Stimulated activated CD4-positive, alpha-beta T cell treated with anti-CD3 and anti-CD28 coated beads, TNF-alpha, amount 100 ng/mL, for 4 hours (primary cell): ENCODE results near the gene SPTLC1.
A peak's percentile ranks its signal among the peaks of the same experiment; 100 is the strongest.
"Not testable (repeated sequence)": the region's sequence is repeated elsewhere in the genome, so short reads cannot be mapped to it uniquely, and the experiment has no call there.

ENCODE experiments used
- DNase-seq, 3 experiments: peaks; one replicate each; pipeline ENCODE4 v3.0.0-alpha.2; 2020; ENCODE audit warnings: low read depth in 3 of 3

The SPTLC1 gene, protein sequence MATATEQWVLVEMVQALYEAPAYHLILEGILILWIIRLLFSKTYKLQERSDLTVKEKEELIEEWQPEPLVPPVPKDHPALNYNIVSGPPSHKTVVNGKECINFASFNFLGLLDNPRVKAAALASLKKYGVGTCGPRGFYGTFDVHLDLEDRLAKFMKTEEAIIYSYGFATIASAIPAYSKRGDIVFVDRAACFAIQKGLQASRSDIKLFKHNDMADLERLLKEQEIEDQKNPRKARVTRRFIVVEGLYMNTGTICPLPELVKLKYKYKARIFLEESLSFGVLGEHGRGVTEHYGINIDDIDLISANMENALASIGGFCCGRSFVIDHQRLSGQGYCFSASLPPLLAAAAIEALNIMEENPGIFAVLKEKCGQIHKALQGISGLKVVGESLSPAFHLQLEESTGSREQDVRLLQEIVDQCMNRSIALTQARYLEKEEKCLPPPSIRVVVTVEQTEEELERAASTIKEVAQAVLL

DNA sequence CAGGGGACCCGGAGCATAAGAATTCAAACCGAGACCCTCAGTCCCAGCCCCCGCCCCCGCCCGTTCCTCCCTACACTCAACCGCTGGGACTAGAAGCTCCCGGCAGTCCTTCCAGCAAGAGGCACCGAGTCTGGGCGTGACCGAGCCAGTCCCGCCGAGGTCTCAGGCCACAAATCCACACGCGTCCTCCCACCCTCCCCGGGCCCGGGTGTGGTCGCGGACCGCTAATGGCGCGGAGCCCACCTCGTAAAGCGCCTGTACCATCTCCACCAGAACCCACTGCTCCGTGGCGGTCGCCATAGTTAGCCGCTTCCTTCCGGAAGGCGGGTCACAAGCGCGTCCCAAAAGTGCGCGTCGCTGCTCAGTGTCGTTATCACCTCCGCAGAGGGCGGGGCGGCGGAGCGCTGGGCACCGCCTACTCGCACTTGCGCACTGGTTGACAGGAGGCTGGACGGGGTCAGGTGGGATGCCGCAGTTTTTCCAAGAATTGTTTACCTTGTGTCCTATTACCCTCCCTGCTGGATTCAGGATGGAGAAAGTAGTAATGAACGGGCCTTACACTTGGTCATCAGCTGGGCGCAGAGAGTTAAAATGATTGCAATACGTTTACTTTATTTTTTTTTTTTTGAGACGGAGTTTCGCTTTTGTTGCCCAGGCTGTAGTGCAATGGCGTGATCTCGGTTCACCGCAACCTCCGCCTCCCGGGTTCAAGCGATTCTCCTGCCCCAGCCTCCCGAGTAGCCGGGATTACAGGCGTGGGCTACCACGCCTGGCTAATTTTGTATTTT is at the start of gene SPTLC1:
SPTLC1 (minus strand) TSS at position 343 of the 788 bp plus-strand sequence; CDS start at position 300, 43 bp downstream.
- DNase-seq: peak; percentile 85 to 91 (median 86)

DNA sequence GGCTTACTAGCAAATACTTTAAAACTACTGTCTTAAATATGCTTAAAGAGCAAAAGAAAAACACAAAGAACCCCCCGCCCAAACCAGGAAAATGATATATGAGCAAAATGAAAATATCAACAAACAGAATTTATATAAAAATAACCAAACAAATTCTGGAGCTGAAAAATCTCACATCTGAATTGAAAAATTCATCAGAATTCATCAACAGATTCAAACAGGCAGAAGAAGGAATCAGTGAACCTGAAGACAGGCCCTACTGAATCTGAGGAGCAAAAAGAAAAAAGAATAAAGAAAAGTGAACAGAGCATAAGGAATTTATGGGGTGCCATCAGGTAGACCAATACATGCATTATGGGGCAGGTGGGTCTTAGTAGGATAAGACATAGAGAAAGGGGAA is 49.8 kb upstream of the SPTLC1 start:
- DNase-seq: no peak

DNA sequence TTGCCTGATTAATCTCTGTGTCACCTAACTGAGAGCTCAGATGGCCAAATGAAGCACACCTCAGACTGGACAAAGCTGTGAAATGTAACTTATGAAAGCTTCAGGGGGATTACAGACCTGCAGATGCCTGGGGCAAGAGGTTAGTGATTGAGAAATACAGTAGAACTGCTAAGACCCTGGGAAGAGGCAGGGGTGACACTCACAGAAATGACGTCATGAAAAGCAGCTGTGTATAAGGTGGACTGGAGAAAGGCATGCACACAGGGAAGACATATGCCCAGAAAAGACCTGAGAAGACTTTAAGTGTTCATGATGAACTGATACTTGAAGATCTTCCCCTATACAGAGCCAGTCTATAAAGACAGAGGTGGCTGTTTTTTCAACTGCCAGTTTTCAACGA is 49.3 kb upstream of the SPTLC1 start:
- DNase-seq: no peak

DNA sequence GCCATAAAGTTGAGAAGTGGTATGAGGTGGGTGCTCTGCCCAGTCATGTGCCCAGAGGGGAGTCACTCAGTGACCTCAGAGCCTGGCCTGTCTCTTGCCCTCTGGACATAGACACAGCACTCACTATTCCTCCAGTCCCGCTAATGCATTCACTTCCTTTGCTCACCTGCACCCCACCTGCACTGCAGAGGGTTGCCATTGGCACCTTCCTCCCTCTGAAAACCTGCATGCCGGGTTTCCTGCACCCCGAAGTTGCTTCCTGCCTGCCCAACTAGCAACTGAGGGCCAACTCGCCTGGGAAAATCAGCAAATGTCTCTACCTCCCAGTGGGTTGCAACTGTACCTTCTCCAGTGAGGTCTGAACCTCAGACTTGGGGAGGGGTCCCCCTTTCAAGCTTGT is 48.1 kb upstream of the SPTLC1 start:
- no peak for DNase-seq

DNA sequence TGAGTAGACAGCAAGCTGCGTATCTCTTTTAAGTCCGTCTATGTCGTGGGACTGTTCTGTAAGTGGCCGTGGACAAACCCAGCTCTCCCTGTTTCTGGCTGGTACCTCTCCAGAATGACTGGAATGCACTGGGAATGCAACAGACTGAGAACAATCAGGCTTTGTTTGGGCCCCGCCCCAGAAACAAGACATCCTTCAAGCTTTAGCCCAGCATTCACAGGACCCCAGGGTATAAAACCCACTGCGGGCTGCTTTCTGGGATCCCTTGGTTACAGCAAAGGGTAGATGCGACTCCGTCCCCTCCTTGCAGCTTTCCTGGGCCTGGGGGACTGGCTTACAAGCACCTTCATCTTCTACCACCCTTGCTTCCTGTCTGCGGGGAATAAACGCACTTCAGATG is 45.6 kb upstream of the SPTLC1 start:
- DNase-seq: no peak

DNA sequence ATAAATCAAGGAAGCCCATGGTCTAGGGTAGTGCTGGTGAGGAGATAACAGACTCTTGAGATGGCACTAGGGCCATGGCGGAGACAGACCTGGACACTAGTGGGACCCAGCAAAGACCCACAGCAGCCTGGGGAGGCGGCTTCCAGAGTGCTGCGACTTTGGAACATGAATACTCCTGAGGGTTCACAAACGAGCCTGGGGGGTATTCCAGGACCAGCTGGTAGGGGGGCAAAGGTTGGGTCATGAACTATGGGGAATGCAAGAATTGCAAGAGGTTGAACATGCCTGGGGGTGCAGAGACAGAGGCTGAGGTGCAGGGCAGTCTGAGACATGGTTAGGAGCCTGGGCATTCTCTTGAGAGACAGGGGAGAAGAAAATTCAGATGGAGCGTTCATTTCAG is 43.8 kb upstream of the SPTLC1 start:
- no peak for DNase-seq

DNA sequence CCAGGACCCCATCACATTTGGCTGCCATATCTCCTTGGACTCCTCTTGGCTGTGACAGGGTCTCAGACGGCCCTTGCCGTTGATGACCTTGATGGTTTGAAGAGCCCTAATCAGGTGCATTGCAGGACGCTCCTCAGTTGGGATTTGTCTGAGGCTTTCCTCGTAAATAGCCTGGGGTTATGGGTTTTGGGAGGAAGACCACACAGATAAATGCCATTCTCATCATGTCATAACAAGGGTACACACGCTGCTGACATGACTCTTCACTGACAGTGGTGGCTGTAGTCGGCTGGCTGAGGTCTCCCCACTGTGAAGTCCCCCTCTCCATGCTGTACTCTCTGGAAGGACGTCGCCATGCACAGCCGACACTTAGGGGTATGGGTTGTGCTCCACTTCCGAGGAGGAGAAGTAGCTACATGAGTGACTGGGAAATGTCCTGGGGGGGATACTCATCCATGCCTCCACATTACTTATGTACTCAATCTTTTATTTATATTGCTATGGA is 42.9 kb upstream of the SPTLC1 start:
- DNase-seq: no peak

DNA sequence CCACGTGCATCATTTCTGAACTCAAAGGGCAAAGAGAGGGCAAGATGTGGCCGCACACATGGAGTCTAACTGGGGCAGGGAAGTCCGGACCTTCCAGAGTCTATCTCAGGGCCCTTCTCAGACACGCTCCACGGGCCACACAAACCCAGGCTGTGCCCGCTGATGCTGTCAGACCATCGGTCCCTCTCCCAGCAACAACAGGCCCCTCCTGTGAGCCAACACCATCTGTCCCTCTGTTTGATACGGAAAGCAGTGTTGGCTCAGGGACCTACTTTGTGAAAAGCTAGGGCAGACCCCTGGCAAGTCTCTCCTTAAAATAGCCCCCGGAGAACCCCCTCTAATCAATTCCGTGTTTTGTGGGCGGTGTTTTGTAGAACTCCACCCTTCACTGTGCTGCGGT is 40.5 kb upstream of the SPTLC1 start:
- not testable (repeated sequence) for DNase-seq

DNA sequence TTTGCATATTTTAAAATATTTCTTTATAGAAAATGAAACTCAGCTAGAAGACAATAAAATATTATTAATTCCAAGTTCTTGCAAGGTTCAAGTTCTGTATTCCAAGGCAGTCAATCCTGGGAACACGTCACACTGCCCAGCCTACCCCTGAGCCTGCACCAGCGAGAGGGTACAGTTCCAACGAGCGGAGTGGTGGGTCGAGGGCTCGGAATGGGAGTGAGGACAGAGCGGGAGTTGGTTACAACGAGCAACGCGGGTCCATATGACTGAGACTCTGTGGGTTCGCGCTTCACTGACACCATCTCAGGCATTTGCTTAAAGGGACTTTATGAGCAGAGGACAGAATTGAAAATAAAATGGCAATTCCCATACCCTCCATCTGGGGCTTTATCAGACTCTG is 40.0 kb upstream of the SPTLC1 start:
- DNase-seq: no peak

DNA sequence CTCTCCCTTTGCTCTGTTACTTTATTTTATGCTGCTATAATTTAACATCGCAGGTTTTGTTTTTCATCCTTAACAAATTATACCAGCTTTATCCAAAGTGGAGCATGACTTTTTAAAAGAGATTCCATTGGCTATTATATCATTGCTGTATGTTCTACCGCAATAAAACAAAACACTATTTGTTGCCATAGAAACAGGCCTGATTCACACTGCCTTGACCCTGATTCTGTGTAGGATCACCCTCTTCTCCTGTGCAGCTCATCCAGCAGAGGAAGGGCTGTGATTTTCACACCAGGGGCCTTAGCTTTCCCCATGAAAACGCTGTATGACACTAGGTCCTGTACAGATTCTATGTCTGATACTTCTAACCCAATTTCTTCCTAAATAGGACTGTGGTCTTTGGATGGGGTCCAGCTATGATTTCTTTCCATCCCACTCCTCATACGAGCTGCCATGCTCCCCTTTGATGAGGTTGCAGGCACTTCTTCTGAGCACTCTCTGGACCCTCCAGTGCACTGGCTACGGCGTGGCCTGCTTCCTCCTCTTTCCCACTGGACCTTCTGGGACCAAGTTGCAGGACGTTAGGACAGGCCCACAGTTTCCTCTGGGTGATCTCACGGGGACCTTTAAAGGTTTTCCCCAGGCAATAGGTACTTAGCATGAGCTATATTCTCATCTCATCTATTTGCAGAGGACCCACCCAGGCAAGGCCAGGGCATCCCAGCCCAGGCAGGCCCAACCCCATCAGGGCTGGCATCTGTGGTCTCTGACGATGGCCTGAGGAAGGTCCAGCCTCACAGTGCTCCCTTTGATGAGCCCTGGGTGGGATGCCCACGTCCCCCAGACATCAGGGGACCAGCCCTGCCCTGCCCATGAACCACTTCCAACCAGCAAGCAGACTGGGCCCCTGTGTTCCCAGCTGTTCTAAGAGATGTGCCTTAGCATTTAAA is 38.5 kb upstream of the SPTLC1 start:
- not testable (repeated sequence) for DNase-seq

DNA sequence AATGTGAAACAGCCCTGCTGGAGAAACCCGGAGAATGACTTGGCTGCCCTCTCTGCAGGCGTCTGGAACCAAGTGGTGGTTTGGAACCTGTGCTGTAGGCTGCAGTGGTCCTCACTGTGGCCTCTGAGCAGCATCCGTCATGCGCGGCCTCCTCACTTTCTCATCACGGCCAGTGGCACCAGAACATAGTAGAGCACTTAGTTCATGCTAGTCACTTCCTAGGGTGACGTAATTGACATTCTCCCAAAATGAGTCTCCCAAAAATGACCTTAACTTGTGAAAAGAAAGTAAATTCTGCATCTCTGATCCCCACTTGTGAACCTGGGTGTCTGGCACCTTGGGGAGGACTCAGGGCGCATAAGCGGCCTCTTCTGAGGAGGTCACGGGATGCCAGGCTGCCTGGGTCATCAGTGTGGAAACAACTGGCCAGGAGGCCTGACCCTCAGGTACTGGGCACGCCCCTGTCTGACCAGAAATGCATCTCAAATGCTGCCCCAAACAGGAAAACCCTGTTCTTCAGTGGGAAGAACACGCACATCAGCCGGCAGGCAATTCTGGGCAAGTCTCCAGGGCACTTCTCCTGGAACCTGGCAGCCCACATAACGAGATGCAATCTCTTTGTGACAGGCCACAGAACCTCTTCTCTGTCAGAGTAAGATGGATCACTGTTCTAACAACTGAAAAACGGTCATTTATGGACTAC is 36.6 kb upstream of the SPTLC1 start:
- DNase-seq: no peak

DNA sequence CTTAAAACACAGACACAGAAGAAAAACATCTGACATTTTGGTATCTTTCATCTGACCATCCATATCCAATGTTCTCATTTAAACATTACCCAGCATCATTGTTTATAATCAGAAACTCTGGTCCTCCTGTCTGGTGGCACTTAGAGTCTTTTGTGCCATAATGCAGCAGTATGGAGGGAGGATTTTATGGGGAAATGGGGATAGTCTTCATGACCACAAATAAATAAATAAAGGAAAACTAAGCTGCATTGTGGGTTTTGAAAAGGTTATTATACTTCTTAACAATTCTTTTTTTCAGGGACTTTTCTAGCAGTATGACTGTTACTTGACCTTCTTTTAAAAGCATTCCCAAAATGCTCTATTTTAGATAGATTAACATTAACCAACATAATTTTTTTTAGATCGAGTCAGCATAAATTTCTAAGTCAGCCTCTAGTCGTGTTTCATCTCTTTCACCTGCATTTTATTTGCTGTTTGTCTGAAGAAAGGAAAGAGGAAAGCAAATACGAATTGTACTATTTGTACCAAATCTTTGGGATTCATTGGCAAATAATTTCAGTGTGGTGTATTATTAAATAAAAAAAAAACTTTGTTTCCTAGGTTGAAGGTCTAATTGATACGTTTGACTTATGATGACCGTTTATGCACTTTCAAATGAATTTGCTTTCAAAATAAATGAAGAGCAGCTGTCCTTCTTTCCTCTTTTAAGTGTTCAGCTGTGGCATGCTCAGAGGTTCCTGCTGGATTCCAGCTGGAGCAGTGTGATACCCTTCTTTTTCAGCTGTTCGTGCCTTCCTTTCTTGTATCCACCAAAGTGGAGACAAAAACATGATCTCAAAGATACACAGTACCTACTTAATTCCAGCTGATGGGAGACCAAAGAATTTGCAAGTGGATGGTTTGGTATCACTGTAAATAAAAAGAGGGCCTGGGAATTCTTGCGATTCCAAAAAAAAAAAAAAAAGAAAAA is 35.6 kb upstream of the SPTLC1 start:
- not testable (repeated sequence) for DNase-seq

DNA sequence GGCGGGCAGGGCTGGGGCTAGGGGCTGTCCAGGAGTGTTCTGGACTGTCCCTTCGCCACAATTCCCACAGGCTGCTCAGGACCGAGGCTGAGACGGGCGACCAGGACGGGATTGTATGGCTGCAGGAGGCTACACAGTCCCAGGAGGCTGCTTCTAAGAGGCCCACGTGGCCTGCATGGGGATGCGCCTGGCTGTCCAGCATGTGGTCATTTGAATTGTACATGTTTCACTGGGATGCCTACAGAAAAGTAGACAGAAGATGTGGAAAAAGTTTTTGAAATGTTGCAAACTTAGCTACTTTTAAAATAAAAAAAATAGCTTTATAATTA is 32.6 kb upstream of the SPTLC1 start:
- DNase-seq: no peak

DNA sequence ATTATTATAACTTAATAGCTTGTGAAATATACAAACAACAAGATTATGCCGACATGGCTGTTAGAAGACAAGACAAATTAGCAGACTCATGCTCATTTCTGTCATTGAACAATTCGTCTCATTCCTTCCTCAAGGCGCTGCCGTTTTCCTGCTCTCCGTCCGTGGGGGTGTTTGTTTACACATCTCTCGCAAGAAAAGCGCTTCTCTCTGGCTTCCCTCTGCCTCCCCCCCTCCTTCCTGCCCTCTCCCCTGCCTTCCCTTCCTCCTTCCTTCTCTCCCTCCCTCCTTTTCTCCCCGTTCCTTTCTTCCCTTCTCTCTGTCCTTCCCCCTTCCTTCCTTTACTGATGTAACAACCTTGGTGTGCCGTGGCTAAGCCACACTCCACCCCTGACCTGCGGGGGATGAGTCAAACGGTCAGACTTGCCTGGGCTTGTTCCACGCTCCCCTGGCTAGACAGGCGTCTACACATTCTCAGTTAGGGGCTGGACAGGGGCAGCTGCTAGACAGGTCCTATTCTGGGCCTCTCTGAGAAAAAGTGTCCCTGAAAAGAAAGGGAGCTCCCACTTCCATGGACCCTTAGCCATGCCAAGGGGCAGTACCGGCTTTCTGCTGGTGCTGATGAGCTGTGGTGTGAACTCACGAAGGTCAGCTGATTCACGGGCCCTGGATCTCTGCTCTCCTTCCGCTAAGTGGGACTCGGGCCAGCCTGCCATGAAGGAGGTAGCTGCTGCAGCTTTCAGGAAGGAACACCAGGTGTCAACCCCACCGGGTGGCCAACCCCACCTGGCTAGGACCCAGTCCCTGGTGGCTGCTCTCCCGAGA is 32.0 kb upstream of the SPTLC1 start:
- DNase-seq: no peak

DNA sequence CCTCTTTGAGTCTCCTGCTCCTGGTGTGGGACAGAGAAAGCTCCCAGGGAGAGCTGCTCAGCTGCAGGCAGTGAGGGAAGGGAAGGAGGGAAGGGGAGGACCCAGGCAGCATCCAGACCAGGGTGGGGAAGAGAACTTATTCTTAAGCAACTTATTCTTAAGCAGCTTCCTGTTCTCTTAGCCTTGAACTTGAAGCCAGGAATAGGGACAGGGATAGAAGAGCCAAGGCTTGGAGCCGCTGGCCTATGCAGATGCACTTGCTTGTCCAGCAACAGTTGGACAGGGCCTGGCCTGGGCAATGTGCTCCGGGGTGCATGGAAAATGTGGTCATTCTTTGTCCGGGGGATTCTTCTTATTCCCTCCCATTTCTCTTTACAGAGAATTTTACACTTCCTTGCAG is 31.4 kb upstream of the SPTLC1 start:
- DNase-seq: no peak

DNA sequence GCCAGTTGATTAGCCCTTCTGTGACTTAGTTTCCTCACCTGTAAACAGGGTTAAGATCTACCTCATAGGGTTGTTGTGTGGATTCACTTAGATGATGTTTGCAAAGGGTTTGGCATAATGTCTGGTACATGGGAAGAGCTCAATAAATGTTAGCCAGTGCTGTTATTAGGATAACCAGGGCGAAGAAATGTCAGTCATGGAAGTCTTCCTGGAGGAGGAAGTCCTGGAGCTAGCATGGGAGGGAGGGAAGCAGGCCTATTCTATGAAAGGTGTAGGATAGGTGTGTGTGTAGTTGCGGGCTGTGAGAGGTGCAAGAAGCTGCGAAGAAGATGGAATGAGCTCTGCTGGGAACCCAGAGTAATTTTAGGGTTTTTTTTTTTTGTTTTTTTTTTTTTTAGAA is 30.6 kb upstream of the SPTLC1 start:
- DNase-seq: not testable (repeated sequence)

DNA sequence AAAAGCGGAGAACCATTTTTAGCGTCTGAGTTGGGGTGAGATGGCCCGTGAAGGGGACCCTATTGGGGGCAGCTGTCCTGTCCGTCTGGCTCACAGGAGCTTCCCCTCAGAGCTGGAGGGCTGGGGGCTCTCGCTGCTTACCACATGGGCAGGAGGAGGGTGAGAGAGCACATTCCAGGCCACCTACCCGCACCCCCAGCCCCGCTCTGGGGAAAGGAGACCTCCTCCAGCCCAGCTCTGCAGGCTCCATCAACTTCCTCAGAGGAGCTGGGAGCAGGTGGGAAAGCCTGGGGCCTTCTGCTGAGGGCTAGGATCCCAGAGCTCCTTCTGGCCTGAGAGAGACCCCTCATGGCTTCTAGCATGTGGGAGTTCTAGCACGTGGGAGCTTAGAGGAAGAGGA is 27.1 kb upstream of the SPTLC1 start:
- DNase-seq: no peak

DNA sequence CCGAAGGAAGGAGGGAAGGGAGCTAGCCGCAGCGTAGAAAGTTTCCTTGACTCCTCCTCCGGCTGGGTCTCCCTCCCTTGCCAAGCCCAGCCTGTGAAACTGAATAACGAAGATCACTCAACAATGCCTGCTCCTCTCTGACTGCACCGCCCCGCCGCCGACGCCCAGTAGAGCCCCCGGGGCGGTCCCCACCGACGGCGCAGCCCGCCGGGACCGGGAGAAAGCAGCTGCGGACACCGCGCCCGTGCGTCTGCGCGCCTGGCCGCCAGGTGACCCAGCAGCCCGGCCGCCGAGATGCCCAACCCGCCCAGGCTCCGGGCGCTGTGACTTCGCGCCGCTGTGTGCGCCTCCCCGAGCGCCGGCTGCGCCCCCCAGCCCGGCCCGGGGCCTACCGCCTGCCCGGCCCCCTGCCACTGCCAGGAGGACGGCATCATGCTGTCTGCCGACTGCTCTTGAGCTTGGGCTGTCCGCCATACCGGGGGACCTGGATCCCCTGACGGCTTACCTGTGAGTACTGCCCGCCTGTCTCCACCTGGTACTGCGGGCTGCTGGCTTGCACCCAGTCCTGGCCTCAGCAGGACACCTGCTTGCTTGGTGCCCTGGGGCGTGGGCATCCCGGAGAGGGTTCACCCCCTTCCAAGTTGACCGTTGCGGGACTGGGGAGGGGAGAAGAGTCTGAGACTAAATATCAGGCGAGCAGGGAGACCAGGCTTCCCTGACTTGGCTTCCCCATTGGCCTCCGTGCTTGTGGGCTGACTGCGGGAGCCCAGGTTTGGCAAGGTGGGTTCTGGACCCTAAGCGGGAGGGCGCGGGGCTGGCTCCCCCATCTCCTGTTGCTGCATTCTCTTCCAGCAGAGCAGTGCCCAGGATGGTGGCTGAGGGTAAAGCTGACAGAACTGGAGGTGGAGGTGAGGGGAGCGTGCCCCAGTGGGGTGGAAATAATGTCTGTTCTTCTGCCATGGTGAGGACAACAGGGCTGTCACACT is 26.2 kb upstream of the SPTLC1 start:
- DNase-seq: no peak
